CD4-positive, CD25-positive, alpha-beta regulatory T cell (primary cell): ENCODE data around the gene GP5. TPM values are rescaled to one million over a fixed set of nuclear protein-coding genes. Genes with fewer than 3 reads are reported as not detected.

Source experiments
- ATAC-seq, 2 donors: fragments of 150-1000 bp; cut with Tn5 transposase; one replicate each; pipeline ENCODE4 v1.10.0; 2021; ENCODE audit warnings: low read depth in 2 of 2, moderate number of reproducible peaks in 2 of 2, moderate library complexity in 1 of 2
- DNase-seq, 3 donors: peaks; one replicate each; pipeline versions ENCODE4 v3.0.0 to v3.0.0-alpha.2; 2012 to 2022; ENCODE audit warnings: mixed read lengths in 1 of 3
- H3K27ac ChIP-seq: one replicate; pipeline ENCODE4 v1.7.0; 2013; ENCODE audit warnings: mild to moderate bottlenecking, low read length; ENCODE audit not compliant: insufficient read depth, poor library complexity, severe bottlenecking
- H3K27me3 ChIP-seq: one replicate; pipeline ENCODE4 v1.7.0; 2013; ENCODE audit warnings: low read length; ENCODE audit not compliant: control insufficient read depth, insufficient read depth
- H3K36me3 ChIP-seq: one replicate; pipeline ENCODE4 v1.7.0; 2013; ENCODE audit warnings: mild to moderate bottlenecking, low read length, moderate library complexity; ENCODE audit not compliant: control insufficient read depth, insufficient read depth
- H3K4me1 ChIP-seq: 2 replicates; pipeline ENCODE4 v1.7.0; 2013; ENCODE audit warnings: mild to moderate bottlenecking, low read length; ENCODE audit not compliant: insufficient read depth, control insufficient read depth, poor library complexity, severe bottlenecking
- H3K4me3 ChIP-seq: one replicate; pipeline ENCODE4 v1.7.0; 2013; ENCODE audit warnings: low read depth, mild to moderate bottlenecking, low read length, moderate library complexity
- H3K9me3 ChIP-seq, 2 experiments: 1 replicate in 1 of 2; 2 replicates in 1 of 2; pipeline ENCODE4 v1.7.0; 2013; ENCODE audit warnings: low read length in 2 of 2, mild to moderate bottlenecking in 1 of 2, moderate library complexity in 1 of 2; ENCODE audit not compliant: control insufficient read depth in 2 of 2
- H3K27ac Mint-ChIP-seq, 3 donors: one replicate each; pipeline ENCODE4 v1.8.0; 2020 to 2022; ENCODE audit warnings: mild to moderate bottlenecking in 3 of 3, mixed read lengths in 3 of 3, moderate library complexity in 2 of 3
- H3K27me3 Mint-ChIP-seq: one replicate; pipeline ENCODE4 v1.8.0; 2022; ENCODE audit warnings: mild to moderate bottlenecking, mixed read lengths
- H3K36me3 Mint-ChIP-seq: one replicate; pipeline ENCODE4 v1.8.0; 2020; ENCODE audit warnings: mixed read lengths
- H3K4me1 Mint-ChIP-seq, 4 donors: one replicate each; pipeline ENCODE4 v1.8.0; 2020 to 2022; ENCODE audit warnings: mixed read lengths in 4 of 4, mild to moderate bottlenecking in 1 of 4
- H3K4me3 Mint-ChIP-seq, 4 donors: one replicate each; pipeline ENCODE4 v1.8.0; 2020 to 2022; ENCODE audit warnings: mild to moderate bottlenecking in 4 of 4, mixed read lengths in 4 of 4, moderate library complexity in 3 of 4
- H3K9me3 Mint-ChIP-seq, 7 donors: one replicate each; pipeline ENCODE4 v1.8.0; 2020 to 2022; ENCODE audit warnings: mixed read lengths in 7 of 7, mild to moderate bottlenecking in 3 of 7, moderate library complexity in 2 of 7
- polyA plus RNA-seq, 4 donors: library from polyadenylated mRNA; unstranded; fragments of 300-500 nt; fragmentation: Illumina TruSeq; gene quantifications; one replicate each; pipeline ENCODE4 v1.2.3, GENCODE V29; 2021
- total RNA-seq: library from RNA; stranded (reverse); gene quantifications from one replicate; pipeline ENCODE4 v1.2.3, GENCODE V29; 2022

The GP5 gene
- total and polyA plus RNA-seq, 5 donors from 2014 or later, result 0.41 to 2.7 (median 1.4) TPM

- Histone ChIP-seq H3K27me3 (no peaks in the 10 kb centered on the region), H3K36me3 (peaks cover 36% of the 10 kb centered on the region), H3K4me1 (no peaks in the 10 kb centered on the region), H3K27ac (no peak overlapping the region), H3K9me3 (no peaks in the 10 kb centered on the region), H3K4me3 (no peak overlapping the region)
- peaks cover 26% of the 10 kb centered on the region for H3K36me3 Mint-ChIP-seq
- H3K27ac Mint-ChIP-seq, result no peak overlapping the region
- DNase-seq, result no peak
- no peak for ATAC-seq
- peaks cover 0 to 23% (median 3%) of the 10 kb centered on the region in 4 donors for H3K4me1 Mint-ChIP-seq
- H3K4me3 Mint-ChIP-seq, result no peak overlapping the region
- peaks cover 0 to 1% (median 0%) of the 10 kb centered on the region in 7 donors for H3K9me3 Mint-ChIP-seq
- H3K27me3 Mint-ChIP-seq, result no peaks in the 10 kb centered on the region
Observed at GRCh38 chr3:194418671-194419070, 19.6 kb upstream of the GP5 start.

GRCh38 chr3:194407423-194407822 lies 8.4 kb upstream of the GP5 start:
- no peak for DNase-seq
- peaks cover 23% of the 10 kb centered on the region for H3K36me3 ChIP-seq
- no peak for ATAC-seq

GRCh38 chr3:194405766-194406165 lies 6.7 kb upstream of the GP5 start:
- DNase-seq, result no peak
- Mint-ChIP-seq H3K27me3 (no peaks in the 10 kb centered on the region), H3K9me3 (no peaks in the 10 kb centered on the region), H3K4me1 (peaks cover 2 to 8% (median 4%) of the 10 kb centered on the region in 4 donors), H3K27ac (no peak overlapping the region), H3K4me3 (no peak overlapping the region), H3K36me3 (peaks cover 23% of the 10 kb centered on the region)
- peaks cover 12% of the 10 kb centered on the region for H3K36me3 ChIP-seq
- no peak overlapping the region for H3K27ac ChIP-seq
- no peak overlapping the region for H3K4me3 ChIP-seq
- H3K9me3 ChIP-seq, result no peaks in the 10 kb centered on the region
- H3K4me1 ChIP-seq, result no peaks in the 10 kb centered on the region
- ATAC-seq, result no peak
- no peaks in the 10 kb centered on the region for H3K27me3 ChIP-seq

More at GRCh38 chr3:194407423-194407822, 8.4 kb upstream of the GP5 start:
- Mint-ChIP-seq H3K4me3 (no peak overlapping the region), H3K27ac (no peak overlapping the region), H3K9me3 (no peaks in the 10 kb centered on the region), H3K36me3 (peaks cover 31% of the 10 kb centered on the region), H3K27me3 (no peaks in the 10 kb centered on the region), H3K4me1 (peaks cover 4 to 8% (median 6%) of the 10 kb centered on the region in 4 donors)
- Histone ChIP-seq H3K4me1 (no peaks in the 10 kb centered on the region), H3K4me3 (no peak overlapping the region), H3K9me3 (no peaks in the 10 kb centered on the region), H3K27ac (no peak overlapping the region), H3K27me3 (no peaks in the 10 kb centered on the region)

DNA sequence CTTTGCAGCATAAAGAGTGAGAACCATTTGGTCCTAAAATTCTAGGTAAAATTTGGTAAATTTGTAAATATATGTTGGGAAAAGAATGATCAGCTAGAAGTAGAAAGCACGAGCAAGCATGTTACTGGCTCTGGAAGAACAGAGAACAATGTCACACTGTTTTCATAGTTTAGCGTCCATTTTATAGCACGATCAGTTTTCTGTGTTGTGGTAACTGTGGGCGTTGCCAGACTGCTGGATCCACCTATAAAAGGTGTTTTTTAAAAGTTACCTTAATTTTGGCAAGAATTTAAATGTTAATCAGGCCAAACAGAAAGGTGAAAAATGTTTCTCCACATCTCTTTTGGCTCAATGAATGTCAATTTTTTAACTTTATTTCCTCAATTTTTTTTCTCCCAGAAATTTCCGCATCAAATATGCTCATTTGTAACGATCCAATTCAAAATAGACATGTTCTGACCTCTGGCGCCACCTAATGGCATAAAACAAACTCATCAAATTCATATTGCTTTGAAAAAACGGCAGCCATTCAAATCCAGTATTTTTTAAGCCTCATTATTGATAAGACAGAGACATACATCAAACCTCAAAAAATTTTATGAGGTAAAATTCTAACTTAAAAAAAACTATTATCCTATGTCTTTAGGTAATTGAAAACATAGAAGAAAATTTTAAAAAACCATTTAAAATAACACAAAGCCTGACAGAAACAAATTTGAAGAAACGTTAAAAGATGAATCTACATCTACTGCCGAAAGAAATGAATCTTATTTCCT lies 5.5 kb upstream of the GP5 start:
- Histone ChIP-seq H3K4me1 (no peaks in the 10 kb centered on the region), H3K4me3 (no peak overlapping the region), H3K27ac (no peak overlapping the region), H3K27me3 (no peaks in the 10 kb centered on the region), H3K9me3 (no peaks in the 10 kb centered on the region), H3K36me3 (peaks cover 11% of the 10 kb centered on the region)
- DNase-seq (peak; percentile 19 to 75 (median 63)), ATAC-seq (no peak)
- H3K9me3 Mint-ChIP-seq, result peaks cover 0 to 1% (median 0%) of the 10 kb centered on the region in 7 donors
- no peak overlapping the region for H3K4me3 Mint-ChIP-seq
- H3K36me3 Mint-ChIP-seq, result peaks cover 19% of the 10 kb centered on the region
- no peak overlapping the region for H3K27ac Mint-ChIP-seq
- H3K4me1 Mint-ChIP-seq, result peaks cover 6 to 12% (median 6%) of the 10 kb centered on the region in 4 donors
- H3K27me3 Mint-ChIP-seq, result peaks cover 7% of the 10 kb centered on the region

DNA sequence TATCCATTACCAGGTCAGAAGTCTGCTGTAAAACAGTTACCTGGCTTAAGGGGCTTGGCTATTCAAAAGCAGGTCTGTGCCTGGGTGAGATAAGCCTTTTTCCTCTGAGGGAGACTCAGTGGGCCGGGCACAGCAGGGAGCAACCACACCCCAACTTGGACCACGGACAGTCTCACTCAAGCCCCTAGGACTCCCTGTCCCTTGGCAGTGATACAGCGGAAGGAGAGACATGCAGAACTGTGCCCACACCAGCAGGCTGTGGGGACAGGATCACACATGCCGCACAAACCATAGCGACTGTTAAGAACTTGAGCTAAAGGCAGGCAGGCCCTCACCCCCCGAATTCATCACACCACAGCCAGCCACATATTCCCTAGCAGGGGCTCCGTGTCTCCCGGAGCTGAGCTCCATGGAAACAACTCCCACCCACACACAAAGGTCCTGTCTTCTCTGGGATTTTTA lies 2.8 kb upstream of the GP5 start:
- peaks cover 9% of the 10 kb centered on the region for H3K36me3 Mint-ChIP-seq
- H3K4me1 ChIP-seq, result peaks cover 21% of the 10 kb centered on the region
- ATAC-seq, result no peak

GRCh38 chr3:194401346-194401745 lies 2.3 kb upstream of the GP5 start:
- Mint-ChIP-seq H3K4me3 (no peak overlapping the region), H3K4me1 (peaks cover 17 to 37% (median 28%) of the 10 kb centered on the region in 4 donors), H3K27ac (no peak overlapping the region), H3K27me3 (peaks cover 17% of the 10 kb centered on the region), H3K9me3 (peaks cover 0 to 1% (median 0%) of the 10 kb centered on the region in 7 donors), H3K36me3 (peaks cover 9% of the 10 kb centered on the region)
- no peak overlapping the region for H3K27ac ChIP-seq
- H3K4me3 ChIP-seq, result no peak overlapping the region
- H3K36me3 ChIP-seq, result peaks cover 3% of the 10 kb centered on the region
- peaks cover 13% of the 10 kb centered on the region for H3K27me3 ChIP-seq
- peaks cover 26% of the 10 kb centered on the region for H3K4me1 ChIP-seq
- H3K9me3 ChIP-seq, result no peaks in the 10 kb centered on the region
- DNase-seq (no peak), ATAC-seq (no peak)

More for the DNA sequence above, 2.8 kb upstream of the GP5 start:
- peak overlapping the region in 1 of 4 donors; percentile 22 for H3K4me3 Mint-ChIP-seq
- Histone ChIP-seq H3K36me3 (peaks cover 3% of the 10 kb centered on the region), H3K9me3 (no peaks in the 10 kb centered on the region), H3K27ac (no peak overlapping the region), H3K27me3 (peaks cover 13% of the 10 kb centered on the region), H3K4me3 (no peak overlapping the region)
- no peak overlapping the region for H3K27ac Mint-ChIP-seq
- DNase-seq, result no peak
- peaks cover 0 to 1% (median 0%) of the 10 kb centered on the region in 7 donors for H3K9me3 Mint-ChIP-seq
- H3K4me1 Mint-ChIP-seq, result peaks cover 17 to 34% (median 26%) of the 10 kb centered on the region in 4 donors
- H3K27me3 Mint-ChIP-seq, result peaks cover 14% of the 10 kb centered on the region

- no peaks in the 10 kb centered on the region for H3K9me3 ChIP-seq
- H3K27me3 ChIP-seq, result peaks cover 13% of the 10 kb centered on the region
- Mint-ChIP-seq H3K27ac (peak overlapping the region in 1 of 3 donors; percentile 24), H3K4me3 (no peak overlapping the region), H3K27me3 (peaks cover 31% of the 10 kb centered on the region), H3K4me1 (peaks cover 17 to 50% (median 34%) of the 10 kb centered on the region in 4 donors), H3K36me3 (peaks cover 4% of the 10 kb centered on the region), H3K9me3 (peaks cover 0 to 1% (median 0%) of the 10 kb centered on the region in 7 donors)
- DNase-seq (peak in 1 of 3 donors; percentile 31), ATAC-seq (no peak)
- H3K4me1 ChIP-seq, result peaks cover 30% of the 10 kb centered on the region
- peaks cover 3% of the 10 kb centered on the region for H3K36me3 ChIP-seq
- no peak overlapping the region for H3K27ac ChIP-seq
- no peak overlapping the region for H3K4me3 ChIP-seq
Observed at GRCh38 chr3:194399874-194400411, 877 bp upstream of the GP5 start.
